Prostate gland (tissue), 2 donors: Measurements from ENCODE around the gene PRMT5.

Source experiments
- POLR2AphosphoS5 ChIP-seq: sonication (generic); formaldehyde crosslinking; IDR thresholded peaks from one replicate; pipeline ENCODE4 v1.6.1; 2017; ENCODE audit warnings: antibody characterized with exemption
- TF ChIP-seq, protein P1 (sequence below), 4 experiments: fragments of 200-600 bp in 2 of 4; fragments of 450-650 bp in 2 of 4; sonication (generic) in 2 of 4; IDR thresholded peaks; 1 replicate in 3 of 4; 2 replicates in 1 of 4; pipeline ENCODE4 v1.5.1; 2016 to 2019; ENCODE audit warnings: antibody characterized with exemption in 4 of 4, mild to moderate bottlenecking in 2 of 4, moderate library complexity in 2 of 4

DNA sequence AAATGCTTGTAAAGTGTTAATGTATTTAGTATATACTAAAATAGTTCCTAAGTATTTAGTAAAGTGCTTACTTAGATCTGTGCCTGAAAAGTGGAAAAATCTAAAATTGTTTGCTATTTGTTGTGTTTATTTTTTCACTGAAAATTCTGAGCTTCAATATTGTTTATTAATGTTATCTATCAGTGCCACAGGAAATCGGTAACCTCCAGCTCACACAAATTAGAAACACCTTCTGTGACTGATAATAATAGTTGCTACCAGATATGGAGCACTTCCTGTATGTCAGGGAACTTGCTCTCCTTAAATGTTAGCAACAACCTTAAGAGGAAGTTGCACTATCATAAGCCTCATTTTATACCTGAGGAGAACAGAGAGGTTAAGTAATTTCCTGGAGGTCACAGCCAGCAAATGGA, 58.4 kb downstream of the PRMT5 start:
- TF ChIP-seq, protein P1, sequence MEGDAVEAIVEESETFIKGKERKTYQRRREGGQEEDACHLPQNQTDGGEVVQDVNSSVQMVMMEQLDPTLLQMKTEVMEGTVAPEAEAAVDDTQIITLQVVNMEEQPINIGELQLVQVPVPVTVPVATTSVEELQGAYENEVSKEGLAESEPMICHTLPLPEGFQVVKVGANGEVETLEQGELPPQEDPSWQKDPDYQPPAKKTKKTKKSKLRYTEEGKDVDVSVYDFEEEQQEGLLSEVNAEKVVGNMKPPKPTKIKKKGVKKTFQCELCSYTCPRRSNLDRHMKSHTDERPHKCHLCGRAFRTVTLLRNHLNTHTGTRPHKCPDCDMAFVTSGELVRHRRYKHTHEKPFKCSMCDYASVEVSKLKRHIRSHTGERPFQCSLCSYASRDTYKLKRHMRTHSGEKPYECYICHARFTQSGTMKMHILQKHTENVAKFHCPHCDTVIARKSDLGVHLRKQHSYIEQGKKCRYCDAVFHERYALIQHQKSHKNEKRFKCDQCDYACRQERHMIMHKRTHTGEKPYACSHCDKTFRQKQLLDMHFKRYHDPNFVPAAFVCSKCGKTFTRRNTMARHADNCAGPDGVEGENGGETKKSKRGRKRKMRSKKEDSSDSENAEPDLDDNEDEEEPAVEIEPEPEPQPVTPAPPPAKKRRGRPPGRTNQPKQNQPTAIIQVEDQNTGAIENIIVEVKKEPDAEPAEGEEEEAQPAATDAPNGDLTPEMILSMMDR (IDR thresholded peaks at IDR 0.05) = no peak
- no peak for TF ChIP-seq POLR2AphosphoS5
